KG1 (cell line): ENCODE measurements around the gene KRTAP4-8.
"Not testable (repeated sequence)": the region's sequence is repeated elsewhere in the genome, so short reads cannot be mapped to it uniquely, and the experiment has no call there.

Experiments
- DNase-seq: peaks from one replicate; lab custom pipeline; 2025; lab: John Stamatoyannopoulos, UW

KRTAP4-8 gene

GRCh38 chr17:41065016-41065689, 32.8 kb downstream of the KRTAP4-8 start:
- DNase-seq: not testable (repeated sequence)

- DNase-seq: no peak
Measured at GRCh38 chr17:41064301-41064700, 33.6 kb downstream of the KRTAP4-8 start.

- no peak for DNase-seq
Measured at GRCh38 chr17:41063449-41063848, 34.5 kb downstream of the KRTAP4-8 start.

DNA sequence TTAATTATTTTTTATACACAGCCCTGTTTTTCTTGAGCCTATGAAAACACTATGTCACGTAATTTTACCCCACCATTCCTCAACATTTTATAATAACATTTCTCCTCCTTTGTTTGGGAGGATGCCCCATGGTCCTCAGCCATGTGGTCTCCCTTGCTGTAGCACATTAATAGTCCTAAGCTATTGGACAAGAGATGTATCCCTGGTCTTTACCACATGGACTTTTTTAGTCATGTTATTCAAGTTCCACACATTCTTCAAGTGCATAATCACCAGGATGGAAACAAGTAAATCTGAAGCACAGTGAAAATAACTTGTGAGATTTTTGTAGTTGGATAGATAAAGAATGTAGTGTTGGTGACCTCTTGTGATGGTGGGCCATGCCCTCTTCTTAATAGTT, 36.0 kb downstream of the KRTAP4-8 start:
- DNase-seq: no peak

GRCh38 chr17:41060052-41060604, 37.8 kb downstream of the KRTAP4-8 start, which contains the start of gene KRTAP2-3:
TSS of gene KRTAP2-3 (minus strand) at chr17:41060114. CDS start at chr17:41060050, 64 bp downstream.
- no peak for DNase-seq

GRCh38 chr17:41059276-41060051, 38.5 kb downstream of the KRTAP4-8 start:
- DNase-seq: not testable (repeated sequence)

DNA sequence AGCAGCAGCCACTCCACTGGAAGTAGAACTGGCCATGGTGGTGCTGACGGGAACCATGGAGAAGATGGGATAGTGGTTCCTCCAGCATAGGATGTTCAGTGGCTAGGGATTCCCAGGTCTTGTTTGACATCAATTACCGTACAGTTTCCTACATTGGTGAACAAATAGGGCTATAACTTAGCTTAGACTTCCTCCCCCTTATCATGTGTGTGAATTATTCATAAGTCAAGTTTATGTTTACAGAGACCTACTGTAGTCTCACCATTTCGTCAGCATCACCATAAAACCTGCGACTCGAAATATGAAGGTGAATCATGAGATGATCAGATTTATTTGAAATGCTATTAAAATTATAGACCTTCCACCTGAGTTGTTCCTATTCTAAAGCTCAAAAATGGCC, 39.2 kb downstream of the KRTAP4-8 start:
- DNase-seq: no peak

DNA sequence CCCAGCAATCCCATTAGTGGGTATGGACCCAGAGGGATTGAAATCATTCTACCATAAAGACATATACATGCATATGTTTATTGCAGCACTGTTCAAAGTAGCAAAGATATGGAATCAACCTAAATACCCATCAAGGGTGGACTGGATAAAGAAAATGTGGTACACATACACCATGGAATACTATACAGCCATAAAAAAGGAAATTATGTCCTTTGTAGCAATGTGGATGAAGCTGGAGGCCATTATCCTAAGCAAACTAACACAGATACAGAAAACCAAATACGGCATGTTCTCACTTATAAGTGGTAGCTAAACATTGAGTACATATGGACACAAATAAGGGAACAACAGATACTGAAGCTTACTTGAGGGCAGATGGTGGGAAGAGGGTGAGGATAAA, 40.4 kb downstream of the KRTAP4-8 start:
- DNase-seq: no peak

- not testable (repeated sequence) for DNase-seq
Measured at GRCh38 chr17:41055130-41055529, 42.8 kb downstream of the KRTAP4-8 start, which contains the start of gene KRTAP2-2. TSS of gene KRTAP2-2 (minus strand) at chr17:41055230. CDS start at chr17:41055211, 19 bp downstream.

DNA sequence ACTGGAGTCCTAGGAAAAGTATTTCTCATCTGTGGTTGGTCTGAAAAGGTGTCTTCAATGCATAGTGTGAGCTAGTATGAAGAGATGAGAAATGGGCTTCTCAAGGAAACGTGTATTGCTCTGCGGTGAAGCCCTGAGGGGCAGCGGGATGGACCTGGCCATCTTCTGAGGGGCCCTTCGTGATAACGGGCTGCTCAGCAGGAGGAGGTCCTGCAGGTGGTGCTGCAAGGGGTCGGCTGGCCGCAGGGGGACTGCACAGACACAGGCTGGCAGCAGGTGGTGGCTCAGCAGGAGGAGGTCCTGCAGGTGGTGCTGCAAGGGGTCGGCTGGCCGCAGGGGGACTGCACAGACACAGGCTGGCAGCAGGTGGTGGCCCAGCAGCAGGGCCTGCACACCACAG, 43.4 kb downstream of the KRTAP4-8 start:
- not testable (repeated sequence) for DNase-seq

GRCh38 chr17:41054025-41054424, 43.9 kb downstream of the KRTAP4-8 start:
- DNase-seq: no peak

DNA sequence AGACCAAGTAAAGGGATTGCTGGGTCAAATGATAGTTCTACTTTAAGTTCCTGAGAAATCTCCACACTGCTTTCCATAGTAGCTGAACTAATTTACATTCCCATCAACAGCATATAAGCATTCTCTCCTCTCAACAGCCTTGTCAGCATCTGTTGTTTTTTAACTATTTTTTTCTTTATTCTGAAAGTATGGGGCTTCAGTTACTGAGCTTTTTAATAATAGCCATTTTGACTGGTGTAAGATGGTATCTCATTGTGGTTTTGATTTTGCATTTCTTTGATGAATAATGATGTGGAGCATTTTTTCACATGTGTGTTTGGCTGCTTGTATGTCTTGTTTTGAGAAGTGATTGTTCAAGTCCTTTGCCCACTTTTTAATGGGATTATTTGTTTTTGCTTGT, 45.4 kb downstream of the KRTAP4-8 start:
- DNase-seq: no peak

- DNase-seq: no peak
Measured at GRCh38 chr17:41049110-41049509, 48.8 kb downstream of the KRTAP4-8 start.

DNA sequence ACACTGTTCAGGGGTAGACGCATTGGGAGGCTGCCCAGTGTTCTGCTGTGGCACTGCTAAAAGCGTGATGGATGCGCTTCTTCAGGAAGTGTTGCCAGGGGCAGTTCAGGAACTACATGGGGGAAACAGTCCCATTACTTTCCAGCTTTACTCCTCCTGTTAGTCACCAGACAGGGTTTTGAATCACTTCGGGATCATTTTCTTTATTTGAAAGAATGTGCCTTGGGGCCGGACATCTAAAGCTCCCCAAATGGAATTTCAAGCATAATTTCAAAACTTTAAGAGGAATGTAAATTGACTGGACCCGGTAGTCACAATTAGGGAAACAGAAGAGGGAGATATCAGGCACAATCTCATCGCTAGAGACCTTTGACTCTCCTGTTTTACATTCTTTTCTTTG, 49.5 kb downstream of the KRTAP4-8 start:
- no peak for DNase-seq
